Spleen (tissue), 11 donors: ENCODE data around the gene RBMS3. TPM values are rescaled to one million over a fixed set of nuclear protein-coding genes. Genes with fewer than 3 reads are reported as not detected.

Source experiments
- DNase-seq: peaks from one replicate; pipeline ENCODE4 v3.0.0-alpha.2; 2020
- H3K27ac ChIP-seq, 8 donors: fragments of 200-600 bp; sonication (generic) in 7 of 8; 1 replicate in 4 of 8; 2 replicates in 4 of 8; pipeline versions ENCODE4 v1.5.0 to v1.8.0; 2016 to 2021; ENCODE audit warnings: inconsistent platforms in 4 of 8, mild to moderate bottlenecking in 4 of 8, moderate library complexity in 1 of 8
- H3K27me3 ChIP-seq, 7 donors: fragments of 200-600 bp; sonication (generic) in 6 of 7; replicated peaks in 1 of 7; 1 replicate in 4 of 7; 2 replicates in 3 of 7; pipeline versions ENCODE4 v1.5.0 to v1.8.0; 2016 to 2021; ENCODE audit warnings: inconsistent platforms in 3 of 7, mild to moderate bottlenecking in 1 of 7
- H3K36me3 ChIP-seq, 6 donors: fragments of 200-600 bp; sonication (generic) in 5 of 6; 1 replicate in 4 of 6; 2 replicates in 2 of 6; pipeline versions ENCODE4 v1.5.0 to v1.8.0; 2016 to 2021; ENCODE audit warnings: inconsistent platforms in 2 of 6
- H3K4me1 ChIP-seq, 6 donors: fragments of 200-600 bp; sonication (generic) in 5 of 6; 1 replicate in 3 of 6; 2 replicates in 3 of 6; pipeline versions ENCODE4 v1.5.0 to v1.8.0; 2016 to 2021; ENCODE audit warnings: inconsistent platforms in 3 of 6
- H3K4me3 ChIP-seq, 8 donors: fragments of 200-600 bp; sonication (generic) in 7 of 8; 1 replicate in 4 of 8; 2 replicates in 4 of 8; pipeline versions ENCODE4 v1.5.0 to v1.8.0; 2016 to 2021; ENCODE audit warnings: inconsistent platforms in 4 of 8, mild to moderate bottlenecking in 4 of 8, moderate library complexity in 2 of 8
- H3K9me3 ChIP-seq, 8 donors: fragments of 200-600 bp; sonication (generic) in 7 of 8; 1 replicate in 4 of 8; 2 replicates in 4 of 8; pipeline versions ENCODE4 v1.5.0 to v1.8.0; 2016 to 2021; ENCODE audit warnings: inconsistent platforms in 4 of 8
- CTCF ChIP-seq, 11 experiments: fragments of 200-600 bp in 7 of 11; fragments of 450-650 bp in 4 of 11; sonication (generic) in 4 of 11; IDR thresholded peaks in 8 of 11; conservative IDR thresholded peaks in 3 of 11; 1 replicate in 7 of 11; 2 replicates in 4 of 11; pipeline versions ENCODE4 v1.4.0 to v1.8.0; 2016 to 2021; ENCODE audit warnings: antibody characterized with exemption in 11 of 11, inconsistent platforms in 4 of 11, mild to moderate bottlenecking in 1 of 11
- POLR2A ChIP-seq, 3 donors: fragments of 450-650 bp; IDR thresholded peaks; one replicate each; pipeline ENCODE4 v1.5.1; 2017; ENCODE audit warnings: antibody characterized with exemption in 3 of 3, mild to moderate bottlenecking in 1 of 3
- POLR2AphosphoS5 ChIP-seq, 3 donors: sonication (generic); formaldehyde crosslinking; IDR thresholded peaks; one replicate each; pipeline ENCODE4 v1.5.1; 2017; ENCODE audit warnings: antibody characterized with exemption in 3 of 3
- WGBS, 5 donors: extraction: QIAGEN DNeasy Blood & Tissue Kit in 3 of 5; methylation state at CpG; one replicate each; pipeline versions ENCODE4 v1.1.5 to v1.1.7; 2013 to 2018; 5-methylcytosine and 5-hydroxymethylcytosine counted together
- intact Hi-C: fragments of 100-400 bp; cut with DNase I; formaldehyde crosslinking; loops from one replicate; pipeline ENCODE4 v1.15.0; 2023; ENCODE audit warnings: low total_unique reads
- polyA plus RNA-seq, 3 donors: library from polyadenylated mRNA; stranded (reverse); fragments of 200-250 nt; gene quantifications; one replicate each; pipeline ENCODE4 v1.2.1, GENCODE V29; 2013
- total RNA-seq, 7 donors: library from RNA; depleted of rRNA in 3 of 7; stranded (reverse); fragments of >200 nt in 3 of 7; fragmentation: NEBNext Ultra II Directional in 4 of 7; extraction: Animal tissue kit (Norgen Biotek cat#: 25700) in 4 of 7; gene quantifications; one replicate each; pipeline versions ENCODE4 v1.1.0 to v1.2.1, GENCODE V29; 2016 to 2021
- donor health status: healthy with polysubstance abuse.
- donor health status: DM: no; HTN: no; CAD: no; lungs with moderate emphysema.
- donor health status: DM: no; HTN: no; CAD: no.
- donor health status: Bipolar disorder and iron deficiency.
- donor health status: healthy.
- donor health status: DM: no; HTN: no; CAD: no.
- donor health status: DM: yes; HTN: yes; CAD: no.

Gene RBMS3
- total and polyA plus RNA-seq, 10 donors: 2.6 to 81.9 (median 52.5) TPM

GRCh38 chr3:29345516-29346300, 64.8 kb downstream of the RBMS3 start:
- intact Hi-C loops: no loop called here
- DNase-seq: no peak

GRCh38 chr3:29346828-29347227, 66.0 kb downstream of the RBMS3 start:
- no peaks in the 10 kb centered on the region for H3K36me3 ChIP-seq
- 68 to 86% (median 82%) methylated on average over 1 of the region's 1 CpG for WGBS, 5 donors
- intact Hi-C loops: no loop called here
- H3K9me3 ChIP-seq: no peaks in the 10 kb centered on the region
- DNase-seq: no peak
- no peak overlapping the region for H3K4me3 ChIP-seq
- peaks cover 0 to 10% (median 0%) of the 10 kb centered on the region in 6 donors for H3K4me1 ChIP-seq
- H3K27ac ChIP-seq: no peak overlapping the region
- no peaks in the 10 kb centered on the region for H3K27me3 ChIP-seq
- no peak for TF ChIP-seq CTCF (IDR thresholded peaks at IDR 0.05 in 8 of 11, conservative IDR thresholded peaks at IDR 0.05 in 3 of 11)
- no peak for TF ChIP-seq POLR2A (IDR thresholded peaks at IDR 0.05)
- TF ChIP-seq POLR2AphosphoS5 (IDR thresholded peaks at IDR 0.05): no peak

More at GRCh38 chr3:29345516-29346300, 64.8 kb downstream of the RBMS3 start:
- WGBS, 5 donors: 60 to 94% (median 82%) methylated on average over 3 of the region's 3 CpGs
- Histone ChIP-seq H3K36me3 (no peaks in the 10 kb centered on the region), H3K4me1 (peaks cover 0 to 10% (median 0%) of the 10 kb centered on the region in 6 donors), H3K27ac (no peak overlapping the region), H3K4me3 (no peak overlapping the region), H3K9me3 (no peaks in the 10 kb centered on the region), H3K27me3 (no peaks in the 10 kb centered on the region)
- TF ChIP-seq CTCF (IDR thresholded peaks at IDR 0.05 in 8 of 11, conservative IDR thresholded peaks at IDR 0.05 in 3 of 11): no peak
- no peak for TF ChIP-seq POLR2A (IDR thresholded peaks at IDR 0.05)
- TF ChIP-seq POLR2AphosphoS5 (IDR thresholded peaks at IDR 0.05): no peak

GRCh38 chr3:29347412-29347811, 66.5 kb downstream of the RBMS3 start:
- TF ChIP-seq POLR2A (IDR thresholded peaks at IDR 0.05) (no peak), CTCF (IDR thresholded peaks at IDR 0.05 in 8 of 11, conservative IDR thresholded peaks at IDR 0.05 in 3 of 11) (no peak), POLR2AphosphoS5 (IDR thresholded peaks at IDR 0.05) (no peak)
- no peak overlapping the region for H3K4me3 ChIP-seq
- no peak for DNase-seq
- H3K27ac ChIP-seq: no peak overlapping the region
- H3K9me3 ChIP-seq: no peaks in the 10 kb centered on the region
- H3K4me1 ChIP-seq: peaks cover 0 to 10% (median 0%) of the 10 kb centered on the region in 6 donors
- no peaks in the 10 kb centered on the region for H3K36me3 ChIP-seq
- intact Hi-C loops: no loop called here
- H3K27me3 ChIP-seq: no peaks in the 10 kb centered on the region
- 55 to 74% (median 59%) methylated on average over 5 of the region's 5 CpGs for WGBS, 5 donors

- 58 to 82% (median 68%) methylated on average over 4 of the region's 4 CpGs for WGBS, 5 donors
- no peaks in the 10 kb centered on the region for H3K9me3 ChIP-seq
- H3K36me3 ChIP-seq: no peaks in the 10 kb centered on the region
- no peak overlapping the region for H3K27ac ChIP-seq
- no peak for TF ChIP-seq POLR2A (IDR thresholded peaks at IDR 0.05)
- TF ChIP-seq POLR2AphosphoS5 (IDR thresholded peaks at IDR 0.05): no peak
- TF ChIP-seq CTCF (IDR thresholded peaks at IDR 0.05 in 8 of 11, conservative IDR thresholded peaks at IDR 0.05 in 3 of 11): no peak
- H3K27me3 ChIP-seq: no peaks in the 10 kb centered on the region
- peaks cover 0 to 13% (median 0%) of the 10 kb centered on the region in 6 donors for H3K4me1 ChIP-seq
- intact Hi-C loops: no loop called here
- DNase-seq: no peak
- no peak overlapping the region for H3K4me3 ChIP-seq
These were observed 67.4 kb downstream of the RBMS3 start for GRCh38 chr3:29348316-29348715.
